SH-SY5Y (cell line): ENCODE measurements around the gene NR3C2.

Experiments
- GATA2 ChIP-seq: IDR thresholded peaks from 2 replicates; pipeline ENCODE4 v1.6.1; 2011; ENCODE audit warnings: mild to moderate bottlenecking, low read depth, low read length
- GATA3 ChIP-seq: IDR thresholded peaks from 2 replicates; pipeline ENCODE4 v1.6.1; 2011; ENCODE audit warnings: low read depth, mild to moderate bottlenecking, low read length, moderate library complexity

GRCh38 chr4:148062301-148062950 is 379.8 kb downstream of the NR3C2 start:
- TF ChIP-seq GATA2 (no peak), GATA3 (no peak)
